DOHH2 (cell line): ENCODE data around the gene COPS4.

Experiments
- EZH2phosphoT487 ChIP-seq: fragments of 200-600 bp; sonication (generic); IDR thresholded peaks from 2 replicates; pipeline ENCODE4 v1.6.1; 2017; ENCODE audit warnings: borderline replicate concordance, mild to moderate bottlenecking, antibody characterized with exemption, low read length, moderate library complexity, mixed read lengths
- TF ChIP-seq, protein P1 (sequence below): fragments of 200-600 bp; sonication (generic); IDR thresholded peaks from one replicate; pipeline ENCODE4 v1.5.1; 2014; ENCODE audit warnings: antibody characterized with exemption, mild to moderate bottlenecking, low read depth, low read length; ENCODE audit not compliant: poor library complexity, severe bottlenecking

DNA sequence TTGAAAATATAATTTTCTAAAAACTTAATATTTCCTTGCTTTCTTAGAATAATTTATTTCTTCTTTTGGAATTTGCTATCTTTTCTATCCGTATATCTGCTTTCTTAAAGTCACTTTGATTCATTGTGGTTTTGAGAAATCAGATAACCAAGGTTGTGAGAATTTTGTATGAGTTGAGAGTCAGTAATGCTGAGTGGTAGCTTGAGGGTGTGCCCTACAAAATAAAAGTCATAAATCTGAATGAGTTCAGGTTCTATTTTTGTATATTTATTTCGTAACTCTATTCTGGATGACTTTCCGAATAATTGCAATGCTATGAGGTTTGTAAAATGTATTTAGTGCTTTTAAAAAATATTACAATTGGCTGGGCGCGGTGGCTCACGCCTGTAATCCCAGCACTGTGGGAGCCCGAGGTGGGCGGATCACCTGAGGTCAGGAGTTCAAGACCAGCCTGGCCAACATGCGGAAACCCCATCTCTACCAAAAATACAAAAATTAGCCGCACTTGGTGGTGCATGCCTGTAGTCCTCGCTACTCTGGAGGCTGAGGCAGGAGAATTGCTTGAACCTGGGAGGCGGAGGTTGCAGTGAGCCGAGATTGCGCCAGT lies 8.9 kb downstream of the COPS4 start:
- TF ChIP-seq, protein P1, sequence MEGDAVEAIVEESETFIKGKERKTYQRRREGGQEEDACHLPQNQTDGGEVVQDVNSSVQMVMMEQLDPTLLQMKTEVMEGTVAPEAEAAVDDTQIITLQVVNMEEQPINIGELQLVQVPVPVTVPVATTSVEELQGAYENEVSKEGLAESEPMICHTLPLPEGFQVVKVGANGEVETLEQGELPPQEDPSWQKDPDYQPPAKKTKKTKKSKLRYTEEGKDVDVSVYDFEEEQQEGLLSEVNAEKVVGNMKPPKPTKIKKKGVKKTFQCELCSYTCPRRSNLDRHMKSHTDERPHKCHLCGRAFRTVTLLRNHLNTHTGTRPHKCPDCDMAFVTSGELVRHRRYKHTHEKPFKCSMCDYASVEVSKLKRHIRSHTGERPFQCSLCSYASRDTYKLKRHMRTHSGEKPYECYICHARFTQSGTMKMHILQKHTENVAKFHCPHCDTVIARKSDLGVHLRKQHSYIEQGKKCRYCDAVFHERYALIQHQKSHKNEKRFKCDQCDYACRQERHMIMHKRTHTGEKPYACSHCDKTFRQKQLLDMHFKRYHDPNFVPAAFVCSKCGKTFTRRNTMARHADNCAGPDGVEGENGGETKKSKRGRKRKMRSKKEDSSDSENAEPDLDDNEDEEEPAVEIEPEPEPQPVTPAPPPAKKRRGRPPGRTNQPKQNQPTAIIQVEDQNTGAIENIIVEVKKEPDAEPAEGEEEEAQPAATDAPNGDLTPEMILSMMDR = no peak
- TF ChIP-seq EZH2phosphoT487 = no peak
